ENCODE data around the gene GIGYF2. TPM values are rescaled to one million over a fixed set of nuclear protein-coding genes. Genes with fewer than 3 reads are reported as not detected.
"Not testable (repeated sequence)": the region's sequence is repeated elsewhere in the genome, so short reads cannot be mapped to it uniquely, and the experiment has no call there.

The GIGYF2 gene
- total RNA-seq, 1 donor from 2014 or later: 61.1 TPM

GRCh38 chr2:232843834-232844233, 146.7 kb downstream of the GIGYF2 start:
- no peak overlapping the region for H3K4me3 Mint-ChIP-seq (ENCODE audit: unreplicated experiment)
- no peak overlapping the region for H3K27ac Mint-ChIP-seq (ENCODE audit: unreplicated experiment)
- TF ChIP-seq CTCF (IDR thresholded peaks at IDR 0.05; ENCODE audit: unreplicated experiment): no peak
- H3K36me3 Mint-ChIP-seq (ENCODE audit: low read depth, unreplicated experiment): peaks cover 42% of the 10 kb centered on the region
- DNase-seq (ENCODE audit: low spot score): peak; percentile 29
- H3K9me3 Mint-ChIP-seq (ENCODE audit: unreplicated experiment): no peaks in the 10 kb centered on the region
- H3K27me3 Mint-ChIP-seq (ENCODE audit: unreplicated experiment): peaks cover 1% of the 10 kb centered on the region
- H3K4me1 Mint-ChIP-seq (ENCODE audit: unreplicated experiment): peaks cover 41% of the 10 kb centered on the region

GRCh38 chr2:232846055-232846454, 148.9 kb downstream of the GIGYF2 start:
- no peaks in the 10 kb centered on the region for H3K27me3 Mint-ChIP-seq (ENCODE audit: unreplicated experiment)
- no peaks in the 10 kb centered on the region for H3K9me3 Mint-ChIP-seq (ENCODE audit: unreplicated experiment)
- no peak for DNase-seq (ENCODE audit: low spot score)
- peaks cover 38% of the 10 kb centered on the region for H3K36me3 Mint-ChIP-seq (ENCODE audit: low read depth, unreplicated experiment)
- H3K4me3 Mint-ChIP-seq (ENCODE audit: unreplicated experiment): no peak overlapping the region
- no peak overlapping the region for H3K27ac Mint-ChIP-seq (ENCODE audit: unreplicated experiment)
- H3K4me1 Mint-ChIP-seq (ENCODE audit: unreplicated experiment): peaks cover 22% of the 10 kb centered on the region
- TF ChIP-seq CTCF (IDR thresholded peaks at IDR 0.05; ENCODE audit: unreplicated experiment): no peak

- Mint-ChIP-seq H3K9me3 (ENCODE audit: unreplicated experiment) (no peaks in the 10 kb centered on the region), H3K36me3 (ENCODE audit: low read depth, unreplicated experiment) (peaks cover 40% of the 10 kb centered on the region), H3K4me3 (ENCODE audit: unreplicated experiment) (no peak overlapping the region), H3K27ac (ENCODE audit: unreplicated experiment) (no peak overlapping the region), H3K27me3 (ENCODE audit: unreplicated experiment) (peaks cover 1% of the 10 kb centered on the region), H3K4me1 (ENCODE audit: unreplicated experiment) (no peaks in the 10 kb centered on the region)
- DNase-seq (ENCODE audit: low spot score): no peak
- no peak for TF ChIP-seq CTCF (IDR thresholded peaks at IDR 0.05; ENCODE audit: unreplicated experiment)
Measured at GRCh38 chr2:232850039-232850438, 152.9 kb downstream of the GIGYF2 start.

GRCh38 chr2:232852081-232852480, 154.9 kb downstream of the GIGYF2 start:
- not testable (repeated sequence) for H3K9me3 Mint-ChIP-seq (ENCODE audit: unreplicated experiment); H3K27me3 Mint-ChIP-seq (ENCODE audit: unreplicated experiment); H3K4me1 Mint-ChIP-seq (ENCODE audit: unreplicated experiment); H3K27ac Mint-ChIP-seq (ENCODE audit: unreplicated experiment); DNase-seq (ENCODE audit: low spot score); H3K4me3 Mint-ChIP-seq (ENCODE audit: unreplicated experiment)
- peaks cover 36% of the 10 kb centered on the region for H3K36me3 Mint-ChIP-seq (ENCODE audit: low read depth, unreplicated experiment)

GRCh38 chr2:232852676-232853075, 155.5 kb downstream of the GIGYF2 start:
- peaks cover 1% of the 10 kb centered on the region for H3K27me3 Mint-ChIP-seq (ENCODE audit: unreplicated experiment)
- no peak for TF ChIP-seq CTCF (IDR thresholded peaks at IDR 0.05; ENCODE audit: unreplicated experiment)
- peak overlapping the region; percentile 48 for H3K27ac Mint-ChIP-seq (ENCODE audit: unreplicated experiment)
- H3K4me1 Mint-ChIP-seq (ENCODE audit: unreplicated experiment): no peaks in the 10 kb centered on the region
- DNase-seq (ENCODE audit: low spot score): no peak
- H3K9me3 Mint-ChIP-seq (ENCODE audit: unreplicated experiment): no peaks in the 10 kb centered on the region
- no peak overlapping the region for H3K4me3 Mint-ChIP-seq (ENCODE audit: unreplicated experiment)
- peaks cover 38% of the 10 kb centered on the region for H3K36me3 Mint-ChIP-seq (ENCODE audit: low read depth, unreplicated experiment)

- Mint-ChIP-seq H3K36me3 (ENCODE audit: low read depth, unreplicated experiment) (peaks cover 37% of the 10 kb centered on the region), H3K27ac (ENCODE audit: unreplicated experiment) (no peak overlapping the region), H3K27me3 (ENCODE audit: unreplicated experiment) (peaks cover 1% of the 10 kb centered on the region), H3K4me3 (ENCODE audit: unreplicated experiment) (no peak overlapping the region), H3K4me1 (ENCODE audit: unreplicated experiment) (no peaks in the 10 kb centered on the region), H3K9me3 (ENCODE audit: unreplicated experiment) (no peaks in the 10 kb centered on the region)
- no peak for DNase-seq (ENCODE audit: low spot score)
- no peak for TF ChIP-seq CTCF (IDR thresholded peaks at IDR 0.05; ENCODE audit: unreplicated experiment)
Measured at GRCh38 chr2:232854082-232854481, 157.0 kb downstream of the GIGYF2 start.
